Measurements from ENCODE around the gene MYCL.

GRCh38 chr1:39908534-39908933 lies 6.8 kb upstream of the MYCL start:
- no peak for TF ChIP-seq CTCF (IDR thresholded peaks at IDR 0.05; ENCODE audit: low read depth, low read length)
- no peak for TF ChIP-seq EZH2phosphoT487 (IDR thresholded peaks at IDR 0.05; ENCODE audit: low read depth)
